Measurements from ENCODE around the gene THOP1. TPM values are rescaled to one million over a fixed set of nuclear protein-coding genes. Genes with fewer than 3 reads are reported as not detected.

The THOP1 gene
- total RNA-seq, 1 experiment from 2014 or later = 85.9 TPM

DNA sequence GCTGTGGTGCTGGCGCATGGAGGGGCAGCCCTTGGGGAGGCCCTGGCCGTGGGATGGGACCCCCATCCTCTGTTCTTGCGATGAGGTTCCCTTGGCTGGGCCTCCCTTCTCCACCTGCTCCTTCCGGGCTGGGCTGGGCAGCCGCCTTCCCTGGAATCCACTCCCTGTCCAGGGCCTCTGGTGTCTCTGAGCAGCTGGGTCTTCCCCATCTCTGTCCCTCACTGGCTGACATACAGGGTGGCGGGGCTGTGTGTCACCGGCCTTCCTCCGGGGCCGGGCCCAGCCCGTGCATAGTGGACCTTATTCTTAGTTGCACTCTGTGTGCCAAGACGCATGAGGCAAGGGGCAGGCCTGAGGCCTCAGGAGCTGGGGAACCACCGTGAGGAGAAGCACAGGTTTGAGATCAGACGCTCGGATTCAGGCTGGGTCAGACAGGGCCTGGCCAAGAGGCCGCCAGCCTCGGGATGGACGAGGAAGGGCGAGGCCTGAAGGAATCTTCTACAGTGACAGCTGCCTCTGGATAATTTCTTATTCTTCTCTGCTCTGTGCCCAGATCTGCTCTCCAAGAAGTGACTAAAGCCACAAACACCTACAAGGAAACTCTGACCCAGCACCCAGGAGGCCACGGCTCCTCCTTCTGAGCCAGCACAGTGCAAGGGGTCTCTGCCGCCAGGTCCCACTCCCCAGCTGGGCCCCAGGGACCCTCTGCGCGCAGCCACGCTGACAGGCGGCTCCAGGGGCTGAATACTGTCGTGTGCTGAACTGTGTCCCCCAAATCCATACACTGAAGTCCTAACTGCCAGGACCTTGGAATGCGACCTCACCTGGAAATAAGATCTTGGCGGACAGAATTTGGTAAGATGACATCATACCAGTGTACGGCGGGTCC is 13.3 kb upstream of the THOP1 start:
- DNase-seq = no peak
- H3K4me1 Mint-ChIP-seq (ENCODE audit: low read depth, unreplicated experiment) = no peaks in the 10 kb centered on the region
- H3K27ac Mint-ChIP-seq (ENCODE audit: unreplicated experiment) = no peak overlapping the region
- CTCF ChIA-PET = interaction anchor here (0.5 kb wide), 1 partner anchor 875 kb away, joined by 3 read pairs; no protein-coding TSS in a partner anchor
- intact Hi-C loops (cut with micrococcal nuclease; ENCODE audit: unreplicated experiment) = no loop called here
- TF ChIP-seq, protein P1, sequence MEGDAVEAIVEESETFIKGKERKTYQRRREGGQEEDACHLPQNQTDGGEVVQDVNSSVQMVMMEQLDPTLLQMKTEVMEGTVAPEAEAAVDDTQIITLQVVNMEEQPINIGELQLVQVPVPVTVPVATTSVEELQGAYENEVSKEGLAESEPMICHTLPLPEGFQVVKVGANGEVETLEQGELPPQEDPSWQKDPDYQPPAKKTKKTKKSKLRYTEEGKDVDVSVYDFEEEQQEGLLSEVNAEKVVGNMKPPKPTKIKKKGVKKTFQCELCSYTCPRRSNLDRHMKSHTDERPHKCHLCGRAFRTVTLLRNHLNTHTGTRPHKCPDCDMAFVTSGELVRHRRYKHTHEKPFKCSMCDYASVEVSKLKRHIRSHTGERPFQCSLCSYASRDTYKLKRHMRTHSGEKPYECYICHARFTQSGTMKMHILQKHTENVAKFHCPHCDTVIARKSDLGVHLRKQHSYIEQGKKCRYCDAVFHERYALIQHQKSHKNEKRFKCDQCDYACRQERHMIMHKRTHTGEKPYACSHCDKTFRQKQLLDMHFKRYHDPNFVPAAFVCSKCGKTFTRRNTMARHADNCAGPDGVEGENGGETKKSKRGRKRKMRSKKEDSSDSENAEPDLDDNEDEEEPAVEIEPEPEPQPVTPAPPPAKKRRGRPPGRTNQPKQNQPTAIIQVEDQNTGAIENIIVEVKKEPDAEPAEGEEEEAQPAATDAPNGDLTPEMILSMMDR (IDR thresholded peaks at IDR 0.05; ENCODE audit: unreplicated experiment) = no peak
- peaks cover 4% of the 10 kb centered on the region for H3K36me3 Mint-ChIP-seq (ENCODE audit: insufficient read depth, unreplicated experiment)
- BruUV-seq (replicated peaks) = no TSS peak
- H3K9me3 Mint-ChIP-seq (ENCODE audit: low read depth, unreplicated experiment) = no peaks in the 10 kb centered on the region
- H3K4me3 Mint-ChIP-seq (ENCODE audit: low read depth, unreplicated experiment) = no peak overlapping the region
- H3K27me3 Mint-ChIP-seq (ENCODE audit: unreplicated experiment) = no peaks in the 10 kb centered on the region

DNA sequence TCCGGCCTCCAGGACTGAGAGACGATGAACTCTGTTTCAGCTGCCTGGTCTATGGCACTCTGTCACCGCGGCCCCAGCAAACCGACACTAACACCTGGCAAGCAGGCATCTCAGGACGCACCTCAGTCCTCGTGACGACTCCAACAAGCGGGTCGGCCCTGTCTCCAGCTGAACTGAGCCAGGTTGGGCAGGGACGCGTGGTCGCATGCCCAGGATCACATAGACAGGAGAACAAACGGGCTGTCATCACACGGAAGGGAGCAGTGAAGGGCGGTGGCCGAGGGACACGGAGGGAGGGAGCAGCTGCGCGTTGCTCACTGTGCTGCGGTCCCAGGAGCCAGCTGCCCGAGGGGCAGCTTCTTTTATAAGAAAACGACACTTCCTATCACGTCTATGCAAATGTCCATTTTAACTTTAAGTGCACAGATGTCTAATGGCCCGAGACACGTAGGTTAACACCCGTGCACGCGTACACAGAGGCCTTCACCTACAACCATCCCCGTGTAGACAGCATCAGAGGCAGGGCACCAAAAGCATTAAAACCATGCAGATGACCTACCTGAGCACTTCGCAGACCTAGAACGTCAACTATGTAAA is 11.1 kb upstream of the THOP1 start:
- TF ChIP-seq, protein P1 (IDR thresholded peaks at IDR 0.05; ENCODE audit: unreplicated experiment) = no peak
- BruUV-seq (replicated peaks) = no TSS peak
- no peaks in the 10 kb centered on the region for H3K9me3 Mint-ChIP-seq (ENCODE audit: low read depth, unreplicated experiment)
- H3K36me3 Mint-ChIP-seq (ENCODE audit: insufficient read depth, unreplicated experiment) = peaks cover 8% of the 10 kb centered on the region
- no peak overlapping the region for H3K4me3 Mint-ChIP-seq (ENCODE audit: low read depth, unreplicated experiment)
- no peaks in the 10 kb centered on the region for H3K4me1 Mint-ChIP-seq (ENCODE audit: low read depth, unreplicated experiment)
- CTCF ChIA-PET = no interaction called here
- DNase-seq = no peak
- H3K27me3 Mint-ChIP-seq (ENCODE audit: unreplicated experiment) = no peaks in the 10 kb centered on the region
- no peak overlapping the region for H3K27ac Mint-ChIP-seq (ENCODE audit: unreplicated experiment)
- intact Hi-C loops (cut with micrococcal nuclease; ENCODE audit: unreplicated experiment) = no loop called here

DNA sequence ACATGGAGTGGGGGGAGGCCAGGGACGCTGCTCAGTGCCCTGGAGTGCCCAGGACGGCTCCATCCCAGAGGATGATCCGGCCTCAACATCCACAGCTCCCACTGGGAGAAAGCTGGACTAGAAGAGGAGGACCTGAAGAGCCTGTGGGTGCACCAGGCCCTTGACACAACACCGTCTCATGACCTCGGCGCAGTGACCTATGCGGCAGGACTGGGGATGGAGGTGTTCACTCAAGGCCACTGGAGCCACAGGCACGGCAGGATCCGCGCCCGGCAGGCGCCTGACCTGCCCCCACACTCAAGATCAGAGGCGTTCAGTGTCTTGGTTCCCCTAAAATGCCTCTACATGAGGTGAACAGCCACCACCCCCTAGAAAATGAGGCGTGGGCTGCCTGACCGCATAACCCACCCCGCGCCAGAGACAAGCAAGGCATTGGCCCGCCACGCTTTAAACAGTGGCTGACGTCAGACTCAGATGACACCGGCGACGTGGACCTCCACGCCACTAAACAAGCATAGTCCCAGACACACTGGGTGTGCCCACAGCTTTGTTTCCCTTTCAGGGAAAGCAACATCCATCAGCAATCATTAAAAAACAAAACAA is 10.2 kb upstream of the THOP1 start:
- Mint-ChIP-seq H3K27me3 (ENCODE audit: unreplicated experiment) (no peaks in the 10 kb centered on the region), H3K36me3 (ENCODE audit: insufficient read depth, unreplicated experiment) (peaks cover 8% of the 10 kb centered on the region), H3K4me1 (ENCODE audit: low read depth, unreplicated experiment) (peaks cover 3% of the 10 kb centered on the region), H3K9me3 (ENCODE audit: low read depth, unreplicated experiment) (no peaks in the 10 kb centered on the region), H3K27ac (ENCODE audit: unreplicated experiment) (no peak overlapping the region), H3K4me3 (ENCODE audit: low read depth, unreplicated experiment) (no peak overlapping the region)
- intact Hi-C loops (cut with micrococcal nuclease; ENCODE audit: unreplicated experiment) = no loop called here
- BruUV-seq (replicated peaks) = no TSS peak
- CTCF ChIA-PET = no interaction called here
- DNase-seq = no peak
- TF ChIP-seq, protein P1 (IDR thresholded peaks at IDR 0.05; ENCODE audit: unreplicated experiment) = no peak

DNA sequence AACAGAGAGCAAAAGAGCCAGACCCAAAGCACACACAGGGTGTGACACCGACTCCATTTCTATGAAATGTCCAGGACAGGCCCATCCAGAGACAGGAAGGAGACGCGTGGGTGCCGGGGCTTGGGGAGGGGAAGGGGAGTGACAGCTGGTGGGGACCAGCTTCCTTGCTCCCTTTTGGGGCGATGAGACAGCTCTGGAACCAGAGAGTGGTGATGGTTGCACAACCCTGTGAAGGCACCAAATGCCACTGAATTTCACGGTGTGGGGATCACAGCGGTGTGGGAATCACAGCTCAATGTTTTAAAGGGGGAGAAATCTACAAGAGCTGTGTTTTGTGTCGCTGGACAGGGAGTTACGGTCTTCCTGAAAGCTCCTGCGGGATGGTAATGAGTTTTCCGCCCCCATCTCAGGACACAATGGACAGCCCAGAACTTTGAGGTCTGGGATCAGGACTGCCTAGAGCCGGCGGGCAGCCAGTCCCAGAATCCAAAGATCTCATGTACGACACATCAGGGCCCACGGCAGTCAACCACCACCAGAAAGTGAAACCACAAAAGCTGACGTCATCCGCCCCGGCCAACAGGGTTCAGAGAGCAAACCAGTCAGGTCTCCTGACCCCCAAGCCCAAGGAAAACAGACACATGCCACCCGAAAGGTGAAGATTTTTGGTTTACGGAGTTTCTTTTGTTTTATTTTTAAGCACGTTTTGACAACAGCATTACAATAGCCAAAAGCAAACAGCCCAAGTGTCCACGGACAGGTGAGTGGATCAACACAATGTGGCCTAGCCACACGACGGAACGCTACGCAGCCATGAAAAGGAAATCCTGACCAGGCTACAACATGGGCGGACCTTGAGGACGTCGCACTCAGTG is 9.5 kb upstream of the THOP1 start:
- no TSS peak for BruUV-seq (replicated peaks)
- intact Hi-C loops (cut with micrococcal nuclease; ENCODE audit: unreplicated experiment) = no loop called here
- CTCF ChIA-PET = no interaction called here
- TF ChIP-seq, protein P1 (IDR thresholded peaks at IDR 0.05; ENCODE audit: unreplicated experiment) = no peak
- no peaks in the 10 kb centered on the region for H3K9me3 Mint-ChIP-seq (ENCODE audit: low read depth, unreplicated experiment)
- H3K36me3 Mint-ChIP-seq (ENCODE audit: insufficient read depth, unreplicated experiment) = peaks cover 8% of the 10 kb centered on the region
- DNase-seq = no peak
- H3K4me3 Mint-ChIP-seq (ENCODE audit: low read depth, unreplicated experiment) = no peak overlapping the region
- no peaks in the 10 kb centered on the region for H3K27me3 Mint-ChIP-seq (ENCODE audit: unreplicated experiment)
- H3K27ac Mint-ChIP-seq (ENCODE audit: unreplicated experiment) = no peak overlapping the region
- H3K4me1 Mint-ChIP-seq (ENCODE audit: low read depth, unreplicated experiment) = peaks cover 8% of the 10 kb centered on the region
